ENCODE data around the gene CPVL. TPM values are rescaled to one million over a fixed set of nuclear protein-coding genes. Genes with fewer than 3 reads are reported as not detected.

Gene CPVL
- total RNA-seq, 1 experiment from 2014 or later: 62.7 TPM

- peaks cover 7% of the 10 kb centered on the region for H3K9me3 Mint-ChIP-seq (ENCODE audit: low read depth, unreplicated experiment)
- no peak for TF ChIP-seq CTCF (IDR thresholded peaks at IDR 0.05; ENCODE audit: unreplicated experiment)
- H3K27ac Mint-ChIP-seq (ENCODE audit: unreplicated experiment): no peak overlapping the region
- intact Hi-C loops (cut with micrococcal nuclease; ENCODE audit: unreplicated experiment): no loop called here
- H3K4me3 Mint-ChIP-seq (ENCODE audit: low read depth, unreplicated experiment): no peak overlapping the region
- CTCF ChIA-PET: interaction anchor here (0.7 to 1.7 kb wide), 3 partner anchors 10 to 25 kb away, joined by 3 to 5 read pairs (median 3); no protein-coding TSS in a partner anchor
- no peaks in the 10 kb centered on the region for H3K36me3 Mint-ChIP-seq (ENCODE audit: insufficient read depth, unreplicated experiment)
- DNase-seq: no peak
- H3K4me1 Mint-ChIP-seq (ENCODE audit: low read depth, unreplicated experiment): peaks cover 57% of the 10 kb centered on the region
- no peaks in the 10 kb centered on the region for H3K27me3 Mint-ChIP-seq (ENCODE audit: unreplicated experiment)
- BruUV-seq (replicated peaks): no TSS peak
These were observed 7.1 kb downstream of the CPVL start for GRCh38 chr7:29139191-29139590.

- Mint-ChIP-seq H3K36me3 (ENCODE audit: insufficient read depth, unreplicated experiment) (no peaks in the 10 kb centered on the region), H3K9me3 (ENCODE audit: low read depth, unreplicated experiment) (peaks cover 7% of the 10 kb centered on the region), H3K4me3 (ENCODE audit: low read depth, unreplicated experiment) (no peak overlapping the region), H3K27ac (ENCODE audit: unreplicated experiment) (no peak overlapping the region), H3K27me3 (ENCODE audit: unreplicated experiment) (no peaks in the 10 kb centered on the region), H3K4me1 (ENCODE audit: low read depth, unreplicated experiment) (peaks cover 57% of the 10 kb centered on the region)
- intact Hi-C loops (cut with micrococcal nuclease; ENCODE audit: unreplicated experiment): no loop called here
- CTCF ChIA-PET: interaction anchor here (0.7 to 1.7 kb wide), 3 partner anchors 10 to 24 kb away, joined by 3 to 5 read pairs (median 3); no protein-coding TSS in a partner anchor
- BruUV-seq (replicated peaks): no TSS peak
- TF ChIP-seq CTCF (IDR thresholded peaks at IDR 0.05; ENCODE audit: unreplicated experiment): no peak
- no peak for DNase-seq
These were observed 7.7 kb downstream of the CPVL start for GRCh38 chr7:29138588-29138987.

- TF ChIP-seq CTCF (IDR thresholded peaks at IDR 0.05; ENCODE audit: unreplicated experiment): no peak
- Mint-ChIP-seq H3K36me3 (ENCODE audit: insufficient read depth, unreplicated experiment) (no peaks in the 10 kb centered on the region), H3K9me3 (ENCODE audit: low read depth, unreplicated experiment) (peaks cover 7% of the 10 kb centered on the region), H3K27me3 (ENCODE audit: unreplicated experiment) (no peaks in the 10 kb centered on the region), H3K4me3 (ENCODE audit: low read depth, unreplicated experiment) (no peak overlapping the region), H3K27ac (ENCODE audit: unreplicated experiment) (no peak overlapping the region), H3K4me1 (ENCODE audit: low read depth, unreplicated experiment) (peaks cover 34% of the 10 kb centered on the region)
- CTCF ChIA-PET: no interaction called here
- intact Hi-C loops (cut with micrococcal nuclease; ENCODE audit: unreplicated experiment): no loop called here
- DNase-seq: no peak
- BruUV-seq (replicated peaks): no TSS peak
These were observed 10.5 kb downstream of the CPVL start for GRCh38 chr7:29135846-29136245.

GRCh38 chr7:29132980-29133379 lies 13.4 kb downstream of the CPVL start:
- no peak overlapping the region for H3K4me3 Mint-ChIP-seq (ENCODE audit: low read depth, unreplicated experiment)
- intact Hi-C loops (cut with micrococcal nuclease; ENCODE audit: unreplicated experiment): no loop called here
- H3K27me3 Mint-ChIP-seq (ENCODE audit: unreplicated experiment): no peaks in the 10 kb centered on the region
- H3K36me3 Mint-ChIP-seq (ENCODE audit: insufficient read depth, unreplicated experiment): no peaks in the 10 kb centered on the region
- no TSS peak for BruUV-seq (replicated peaks)
- H3K27ac Mint-ChIP-seq (ENCODE audit: unreplicated experiment): no peak overlapping the region
- CTCF ChIA-PET: interaction anchor here (0.7 to 1.2 kb wide), 2 partner anchors 176 to 477 kb away, joined by 3 to 4 read pairs; no protein-coding TSS in a partner anchor
- H3K9me3 Mint-ChIP-seq (ENCODE audit: low read depth, unreplicated experiment): peaks cover 7% of the 10 kb centered on the region
- H3K4me1 Mint-ChIP-seq (ENCODE audit: low read depth, unreplicated experiment): peaks cover 17% of the 10 kb centered on the region
- TF ChIP-seq CTCF (IDR thresholded peaks at IDR 0.05; ENCODE audit: unreplicated experiment): no peak
- no peak for DNase-seq

Measured in Calu3 (cell line).